PFSK-1 (cell line): ENCODE data around the gene GMPR.

ENCODE experiments used
- POLR2AphosphoS5 ChIP-seq: IDR thresholded peaks from 2 replicates; pipeline ENCODE4 v1.6.1; 2012; ENCODE audit warnings: low read depth, mild to moderate bottlenecking, control low read depth, low read length, moderate library complexity
- SIN3A ChIP-seq: IDR thresholded peaks from 2 replicates; pipeline ENCODE4 v1.6.1; 2012; ENCODE audit warnings: mild to moderate bottlenecking, low read length, moderate library complexity, borderline replicate concordance; ENCODE audit not compliant: insufficient read depth
- TAF1 ChIP-seq: IDR thresholded peaks from 2 replicates; pipeline ENCODE4 v1.6.1; 2012; ENCODE audit warnings: low read length, control low read depth, borderline replicate concordance; ENCODE audit not compliant: insufficient read depth
- TF ChIP-seq, protein P1 (sequence below), 2 experiments: IDR thresholded peaks; 2 replicates each; pipeline versions ENCODE4 v1.6.1 to v1.8.0; 2011 to 2012; ENCODE audit warnings: low read depth in 2 of 2, low read length in 2 of 2, control low read depth in 1 of 2, inconsistent platforms in 1 of 2, mild to moderate bottlenecking in 1 of 2, moderate library complexity in 1 of 2; ENCODE audit not compliant: insufficient read depth in 1 of 2

DNA sequence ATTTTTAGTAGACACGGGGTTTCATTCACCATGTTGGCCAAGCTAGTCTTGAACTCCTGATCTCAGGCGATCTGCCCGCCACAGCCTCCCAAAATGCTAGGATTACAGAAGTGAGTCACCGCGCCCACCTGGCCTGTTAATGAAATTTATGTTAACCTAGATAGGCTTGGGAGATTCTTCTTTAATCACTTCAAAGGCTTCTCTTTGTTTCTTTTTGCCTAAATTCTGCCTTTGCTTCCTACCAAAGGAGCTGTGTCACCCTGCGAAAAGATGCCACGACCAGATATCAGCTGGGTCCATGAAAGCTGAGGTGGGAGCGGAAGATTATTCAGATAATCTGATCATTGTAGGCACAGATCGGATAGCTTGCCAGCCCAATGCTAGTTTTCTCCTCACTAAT is 75.3 kb downstream of the GMPR start:
- TF ChIP-seq, protein P1, sequence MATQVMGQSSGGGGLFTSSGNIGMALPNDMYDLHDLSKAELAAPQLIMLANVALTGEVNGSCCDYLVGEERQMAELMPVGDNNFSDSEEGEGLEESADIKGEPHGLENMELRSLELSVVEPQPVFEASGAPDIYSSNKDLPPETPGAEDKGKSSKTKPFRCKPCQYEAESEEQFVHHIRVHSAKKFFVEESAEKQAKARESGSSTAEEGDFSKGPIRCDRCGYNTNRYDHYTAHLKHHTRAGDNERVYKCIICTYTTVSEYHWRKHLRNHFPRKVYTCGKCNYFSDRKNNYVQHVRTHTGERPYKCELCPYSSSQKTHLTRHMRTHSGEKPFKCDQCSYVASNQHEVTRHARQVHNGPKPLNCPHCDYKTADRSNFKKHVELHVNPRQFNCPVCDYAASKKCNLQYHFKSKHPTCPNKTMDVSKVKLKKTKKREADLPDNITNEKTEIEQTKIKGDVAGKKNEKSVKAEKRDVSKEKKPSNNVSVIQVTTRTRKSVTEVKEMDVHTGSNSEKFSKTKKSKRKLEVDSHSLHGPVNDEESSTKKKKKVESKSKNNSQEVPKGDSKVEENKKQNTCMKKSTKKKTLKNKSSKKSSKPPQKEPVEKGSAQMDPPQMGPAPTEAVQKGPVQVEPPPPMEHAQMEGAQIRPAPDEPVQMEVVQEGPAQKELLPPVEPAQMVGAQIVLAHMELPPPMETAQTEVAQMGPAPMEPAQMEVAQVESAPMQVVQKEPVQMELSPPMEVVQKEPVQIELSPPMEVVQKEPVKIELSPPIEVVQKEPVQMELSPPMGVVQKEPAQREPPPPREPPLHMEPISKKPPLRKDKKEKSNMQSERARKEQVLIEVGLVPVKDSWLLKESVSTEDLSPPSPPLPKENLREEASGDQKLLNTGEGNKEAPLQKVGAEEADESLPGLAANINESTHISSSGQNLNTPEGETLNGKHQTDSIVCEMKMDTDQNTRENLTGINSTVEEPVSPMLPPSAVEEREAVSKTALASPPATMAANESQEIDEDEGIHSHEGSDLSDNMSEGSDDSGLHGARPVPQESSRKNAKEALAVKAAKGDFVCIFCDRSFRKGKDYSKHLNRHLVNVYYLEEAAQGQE (IDR thresholded peaks at IDR 0.05; ENCODE audit: insufficient read depth in 1 of 2, low read depth in 2 of 2, low read length in 2 of 2) = no peak
- TF ChIP-seq POLR2AphosphoS5 (no peak), TAF1 (no peak), SIN3A (no peak)
